NCI-H1048 (cell line): ENCODE measurements around the gene CACNA1C.

Source experiments
- DNase-seq: peaks from one replicate; lab custom pipeline; 2025; lab: John Stamatoyannopoulos, UW

The CACNA1C gene

DNA sequence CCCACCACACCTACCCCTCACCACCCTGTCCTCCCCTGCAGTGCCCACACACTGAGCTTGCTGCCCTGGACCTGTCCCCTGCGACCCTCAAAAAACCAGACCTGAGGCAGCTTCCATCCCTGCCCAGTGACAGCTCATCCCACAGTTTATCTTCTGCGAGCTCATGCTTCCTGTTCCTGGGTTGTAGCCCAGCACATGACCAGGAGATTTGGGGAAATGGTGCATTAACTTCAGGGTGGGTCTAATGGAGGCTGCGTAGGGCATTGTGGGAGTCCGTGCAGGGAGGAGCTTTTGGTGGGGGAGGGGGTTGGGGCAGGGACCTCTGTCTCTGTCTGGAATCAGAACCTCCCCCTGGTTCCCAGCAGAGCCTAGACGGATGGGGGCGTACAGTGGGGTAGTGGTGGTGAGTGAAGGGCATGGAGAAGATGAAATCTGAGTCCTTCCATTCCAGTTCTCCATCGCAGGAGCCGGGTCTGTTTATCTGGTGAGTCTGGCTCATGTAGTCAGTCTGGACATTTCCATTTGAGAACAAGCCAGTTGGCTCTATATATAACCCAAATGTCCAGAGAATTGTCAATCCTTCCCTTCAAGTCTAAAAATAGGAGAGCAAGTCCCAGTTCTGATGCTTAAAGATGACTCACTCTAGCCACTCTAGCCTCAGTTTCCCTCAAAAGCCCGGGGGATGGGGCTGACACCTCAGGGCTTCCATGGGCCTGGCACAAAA lies 270.9 kb downstream of the CACNA1C start:
- no peak for DNase-seq

DNA sequence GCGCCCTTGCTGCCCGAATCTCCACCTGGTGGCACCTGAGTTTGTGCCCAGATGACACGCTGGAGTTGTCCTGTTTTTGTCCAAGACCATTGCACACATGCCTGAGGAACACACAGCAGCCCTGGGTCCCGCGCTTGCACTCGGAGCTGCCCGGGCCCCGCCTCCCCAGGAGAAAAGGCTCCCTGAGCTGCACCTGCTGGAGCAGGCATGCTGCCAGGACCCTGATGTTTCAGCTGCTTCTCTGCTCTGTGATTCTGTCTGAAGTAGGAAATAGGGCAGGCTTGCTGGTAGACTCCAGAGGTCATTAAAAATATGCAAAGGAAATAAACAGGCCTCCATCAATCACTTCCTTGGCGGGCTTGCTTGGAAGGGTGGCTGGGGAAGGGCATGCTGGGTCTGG lies 271.6 kb downstream of the CACNA1C start:
- no peak for DNase-seq

DNA sequence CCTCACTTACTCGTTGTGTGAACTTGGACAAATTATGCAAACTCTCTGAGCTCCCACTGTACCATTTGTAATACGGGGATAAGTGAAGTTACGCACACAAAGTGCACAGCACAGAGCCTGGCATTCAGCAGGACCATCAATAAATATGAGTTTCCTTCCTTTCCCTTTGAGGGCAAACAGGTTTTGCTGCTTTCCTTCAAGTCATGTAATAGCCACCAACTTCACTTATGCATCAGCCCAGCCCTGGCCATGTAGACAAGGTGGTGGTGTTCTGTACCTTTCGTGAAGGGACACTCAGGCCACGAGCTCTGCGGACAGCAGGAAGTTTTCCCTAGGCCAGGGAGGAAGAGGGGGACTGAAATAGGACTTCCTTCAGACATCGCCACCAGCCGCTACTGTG lies 272.7 kb downstream of the CACNA1C start:
- no peak for DNase-seq

DNA sequence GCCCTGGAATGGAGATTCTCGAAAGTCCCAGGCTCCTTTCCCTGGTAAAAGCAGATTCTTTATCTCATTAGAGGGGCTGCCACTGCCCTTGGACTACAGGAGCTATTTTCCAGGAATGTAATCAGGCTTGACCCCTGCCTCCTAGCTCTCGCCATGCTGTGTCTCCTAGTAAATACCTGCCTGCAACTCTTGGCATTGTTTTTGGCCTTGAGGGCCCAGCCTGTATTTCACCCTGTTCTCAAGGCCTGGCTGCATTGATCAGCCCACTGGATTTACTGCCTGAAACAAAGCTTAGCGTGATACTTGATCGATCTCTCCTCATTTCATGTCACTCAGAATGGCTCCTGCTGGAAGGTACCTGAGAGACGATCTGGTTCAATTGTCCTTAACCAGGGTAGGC lies 273.7 kb downstream of the CACNA1C start:
- DNase-seq: no peak

DNA sequence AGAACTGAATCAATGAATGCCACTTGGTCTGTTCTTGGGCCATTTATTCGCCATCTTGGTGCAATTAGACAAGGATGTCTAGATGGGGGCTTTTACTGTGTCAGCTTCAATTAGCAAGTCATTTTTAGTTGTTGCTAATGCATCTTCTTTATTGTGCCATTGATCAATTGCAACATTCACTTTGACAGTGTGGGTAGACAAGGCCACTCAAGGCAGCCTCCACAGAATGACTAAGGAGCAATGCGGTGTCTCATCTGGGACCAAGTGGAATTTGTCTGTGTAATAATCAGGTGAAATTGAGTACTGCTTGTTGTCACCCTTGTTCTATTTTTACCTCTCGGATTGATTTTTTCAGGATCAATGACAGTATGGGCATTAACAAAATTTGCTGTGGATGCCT lies 275.9 kb downstream of the CACNA1C start:
- no peak for DNase-seq

DNA sequence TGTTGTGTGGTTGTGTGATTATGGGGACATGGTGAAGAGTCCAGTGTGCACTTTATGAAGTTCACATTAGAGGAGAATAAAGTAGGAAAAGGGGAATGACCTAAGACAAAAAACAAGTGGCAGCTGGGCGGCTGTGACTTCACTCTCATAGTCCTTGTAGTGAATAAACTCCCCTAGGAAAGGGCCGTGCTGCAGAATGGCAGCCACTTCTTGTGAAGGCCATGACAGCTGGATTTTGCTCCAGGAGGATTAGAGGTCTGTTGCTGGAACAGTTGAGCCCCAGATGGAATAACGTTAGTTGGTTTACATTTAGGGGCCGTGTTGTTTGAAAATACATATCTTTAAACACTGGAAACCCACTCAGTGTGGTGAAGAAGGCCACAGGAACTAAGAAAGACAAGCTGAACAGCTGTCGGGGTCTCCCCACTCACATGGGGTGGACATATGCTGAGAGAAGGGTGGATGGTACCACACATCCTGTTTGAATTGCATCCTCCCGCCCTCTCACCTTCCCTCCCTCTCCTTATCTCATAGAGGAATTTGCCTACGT lies 276.9 kb downstream of the CACNA1C start:
- no peak for DNase-seq

DNA sequence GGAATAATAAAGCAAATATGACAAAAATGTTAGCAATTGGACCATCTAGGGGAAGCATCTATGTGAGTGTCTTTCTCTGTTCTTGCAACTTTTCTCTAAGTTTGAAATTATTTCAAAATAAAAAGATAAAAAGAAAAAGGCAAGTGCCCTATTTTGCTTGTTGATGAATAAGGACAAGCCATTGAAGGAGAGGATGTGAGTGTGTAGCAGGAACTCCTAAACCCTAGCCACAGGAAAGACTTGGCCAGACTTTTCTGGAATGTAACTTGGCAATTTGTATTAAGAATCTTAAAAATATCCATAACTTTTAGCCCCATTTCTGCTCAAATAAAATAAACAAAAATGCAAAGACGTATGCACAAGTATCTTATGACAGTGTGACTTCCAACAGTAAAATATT lies 279.4 kb downstream of the CACNA1C start:
- DNase-seq: no peak

DNA sequence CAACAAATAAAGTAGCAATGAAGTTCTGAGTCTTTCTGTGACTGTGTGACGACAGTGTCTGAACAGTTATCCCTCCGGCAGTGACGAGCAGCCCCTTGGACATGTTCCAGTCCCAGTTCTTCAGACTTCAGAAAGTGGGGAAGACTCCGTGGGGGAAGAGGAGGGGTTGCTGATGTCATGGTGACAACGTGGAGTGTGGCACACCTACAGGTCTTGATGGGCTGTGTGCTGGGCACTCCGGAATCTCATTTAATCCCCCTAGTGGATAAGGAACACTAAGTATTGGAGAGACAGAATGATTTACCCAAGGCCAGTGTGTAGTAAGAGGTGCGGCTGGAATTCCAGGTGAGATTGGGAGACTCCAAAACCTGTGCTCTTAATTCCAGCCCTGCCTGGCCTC lies 280.2 kb downstream of the CACNA1C start:
- DNase-seq: no peak

DNA sequence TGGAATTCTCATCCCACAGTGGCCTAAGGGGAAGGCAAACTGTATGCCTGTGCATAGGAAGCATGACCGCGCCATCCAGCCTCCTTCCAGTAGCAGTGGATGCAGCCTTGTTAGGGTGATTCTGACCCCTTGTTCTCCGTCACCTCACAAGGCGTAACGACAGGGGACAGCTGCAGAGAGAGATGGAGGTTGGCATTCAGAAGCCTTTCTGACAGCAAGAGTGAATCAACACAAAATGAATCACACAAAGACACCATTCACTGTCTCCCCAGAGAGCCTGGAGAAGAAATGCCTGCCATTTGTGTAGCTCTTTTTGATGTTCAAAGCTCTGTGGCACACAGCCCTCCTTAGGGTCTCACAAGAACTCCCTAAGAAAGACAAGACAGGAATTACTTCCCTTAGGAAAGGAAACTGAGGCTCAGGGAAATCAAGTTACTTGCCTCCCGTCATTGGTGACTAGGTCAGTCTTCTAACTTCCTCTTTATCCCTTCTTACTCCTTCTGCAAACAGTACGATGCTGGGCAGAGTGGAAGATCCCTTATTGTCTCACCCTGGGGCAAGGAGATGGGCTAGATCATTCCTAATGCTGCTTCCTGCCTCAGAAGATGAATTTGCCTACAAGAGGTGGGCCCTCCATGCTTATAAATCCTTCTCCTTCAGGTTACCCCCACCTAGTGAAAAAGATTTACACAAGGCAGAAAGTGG lies 280.9 kb downstream of the CACNA1C start:
- DNase-seq: no peak

DNA sequence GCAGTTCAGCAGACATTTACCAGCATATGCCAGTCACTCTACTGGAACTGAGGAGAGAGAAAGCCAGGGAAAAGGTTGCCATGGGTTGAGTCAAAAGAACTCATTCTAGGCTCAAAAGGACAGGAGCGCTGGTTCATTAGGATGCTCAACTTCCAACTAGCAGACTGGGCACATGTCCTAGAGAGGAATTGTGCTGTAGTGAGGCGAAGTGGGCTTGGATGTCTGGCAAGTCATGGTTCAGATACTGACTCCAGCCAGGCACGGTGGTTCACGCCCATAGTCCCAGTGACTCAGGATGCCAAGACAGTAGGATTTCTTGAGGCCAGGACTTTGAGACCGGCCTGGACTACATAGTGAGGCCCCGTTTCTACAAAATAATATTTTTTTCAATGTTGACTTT lies 281.5 kb downstream of the CACNA1C start:
- DNase-seq: no peak

DNA sequence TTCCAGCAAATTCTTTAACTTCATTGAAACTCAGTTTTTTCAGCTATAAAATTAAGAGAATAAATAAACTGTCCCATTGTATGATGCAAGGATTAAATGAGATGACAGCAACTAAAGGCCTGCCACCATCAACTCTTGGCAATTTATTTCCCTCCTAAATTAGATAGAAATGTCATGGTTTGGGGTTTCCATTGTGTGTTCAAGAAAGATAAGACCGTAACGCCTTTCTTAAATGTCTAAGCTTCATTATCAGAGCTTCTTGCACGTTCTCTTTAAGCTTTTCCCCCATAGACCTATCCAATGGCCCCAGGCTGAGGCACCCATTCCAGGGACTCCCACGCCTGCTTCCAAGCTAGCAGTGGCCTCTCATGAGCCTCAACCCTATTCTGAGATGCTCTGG lies 281.9 kb downstream of the CACNA1C start:
- DNase-seq: no peak

DNA sequence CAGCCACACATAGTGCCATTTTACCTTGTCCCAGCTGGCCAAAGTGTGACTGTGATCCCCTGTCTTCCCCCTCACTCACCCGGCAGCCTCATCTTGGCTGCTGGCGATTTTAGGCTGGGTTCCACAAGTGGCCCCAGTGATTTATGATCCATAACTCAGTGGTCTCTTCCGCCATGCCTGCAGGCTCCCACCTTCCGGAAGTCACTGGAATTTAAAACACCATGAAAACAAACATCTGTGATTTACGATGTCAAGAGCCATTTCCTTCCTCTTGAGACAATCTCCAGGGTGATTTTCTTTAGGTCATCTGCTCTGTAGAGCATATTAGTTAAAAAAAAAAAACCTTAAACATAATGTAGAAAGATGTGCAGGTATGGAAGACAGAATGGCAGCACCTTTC lies 282.3 kb downstream of the CACNA1C start:
- no peak for DNase-seq

DNA sequence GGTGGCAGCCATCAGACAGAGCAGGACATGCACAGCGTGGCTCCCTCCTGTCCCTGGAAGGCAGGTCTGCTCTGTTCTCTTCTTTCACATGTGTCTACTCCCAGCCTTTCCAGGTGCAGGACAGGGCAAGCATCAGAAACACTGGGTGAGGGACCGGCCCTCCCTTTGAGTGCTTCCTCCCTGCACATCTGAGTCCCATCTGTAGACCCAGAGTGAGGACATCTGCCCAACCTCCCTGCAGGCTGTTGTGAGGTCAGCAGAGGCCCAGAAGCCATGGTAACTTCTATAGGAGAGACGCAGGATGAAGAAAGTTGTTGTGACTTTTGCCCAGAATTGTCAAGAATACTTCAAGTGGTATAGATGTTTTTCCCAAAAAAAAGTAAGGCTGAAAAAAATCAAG lies 282.7 kb downstream of the CACNA1C start:
- DNase-seq: no peak

DNA sequence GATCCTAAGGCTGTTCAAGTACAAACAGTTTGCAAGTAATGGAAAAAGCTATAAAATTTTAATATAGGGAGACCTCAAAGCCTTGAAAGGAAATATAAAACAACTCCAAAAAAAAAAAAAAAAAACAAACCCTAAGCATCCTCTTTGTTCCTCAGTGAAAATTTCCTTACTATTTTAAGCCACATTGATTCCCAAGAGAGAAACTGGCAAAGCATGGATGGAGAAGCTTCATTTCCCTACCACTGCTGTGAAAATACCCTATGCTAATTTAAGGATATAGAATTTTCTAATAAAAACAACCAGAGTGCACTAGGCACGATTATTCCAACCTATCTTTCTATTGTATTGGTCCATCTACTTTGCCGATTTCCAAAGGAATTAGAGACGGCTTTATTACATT lies 283.1 kb downstream of the CACNA1C start:
- DNase-seq: no peak

DNA sequence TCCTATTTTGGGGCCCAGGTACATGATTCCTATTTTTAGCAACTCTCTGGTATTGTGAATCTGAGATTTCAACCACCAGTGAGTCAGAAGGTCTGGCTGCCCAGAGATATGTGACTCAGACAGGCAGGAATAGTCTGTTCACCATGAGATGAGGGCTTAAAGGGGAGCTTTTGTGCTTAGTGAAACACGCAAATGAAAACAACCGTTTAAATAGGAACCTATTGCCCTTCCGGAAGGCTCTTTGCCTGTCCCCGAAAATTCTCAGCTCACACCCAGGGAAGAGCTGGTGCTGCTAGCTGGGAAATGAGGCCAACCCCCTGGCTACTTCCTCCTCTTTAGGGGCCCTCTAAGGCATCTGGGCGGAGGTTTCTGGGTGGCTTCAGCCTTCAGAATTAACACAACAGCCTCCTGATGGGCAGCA lies 283.6 kb downstream of the CACNA1C start:
- no peak for DNase-seq

DNA sequence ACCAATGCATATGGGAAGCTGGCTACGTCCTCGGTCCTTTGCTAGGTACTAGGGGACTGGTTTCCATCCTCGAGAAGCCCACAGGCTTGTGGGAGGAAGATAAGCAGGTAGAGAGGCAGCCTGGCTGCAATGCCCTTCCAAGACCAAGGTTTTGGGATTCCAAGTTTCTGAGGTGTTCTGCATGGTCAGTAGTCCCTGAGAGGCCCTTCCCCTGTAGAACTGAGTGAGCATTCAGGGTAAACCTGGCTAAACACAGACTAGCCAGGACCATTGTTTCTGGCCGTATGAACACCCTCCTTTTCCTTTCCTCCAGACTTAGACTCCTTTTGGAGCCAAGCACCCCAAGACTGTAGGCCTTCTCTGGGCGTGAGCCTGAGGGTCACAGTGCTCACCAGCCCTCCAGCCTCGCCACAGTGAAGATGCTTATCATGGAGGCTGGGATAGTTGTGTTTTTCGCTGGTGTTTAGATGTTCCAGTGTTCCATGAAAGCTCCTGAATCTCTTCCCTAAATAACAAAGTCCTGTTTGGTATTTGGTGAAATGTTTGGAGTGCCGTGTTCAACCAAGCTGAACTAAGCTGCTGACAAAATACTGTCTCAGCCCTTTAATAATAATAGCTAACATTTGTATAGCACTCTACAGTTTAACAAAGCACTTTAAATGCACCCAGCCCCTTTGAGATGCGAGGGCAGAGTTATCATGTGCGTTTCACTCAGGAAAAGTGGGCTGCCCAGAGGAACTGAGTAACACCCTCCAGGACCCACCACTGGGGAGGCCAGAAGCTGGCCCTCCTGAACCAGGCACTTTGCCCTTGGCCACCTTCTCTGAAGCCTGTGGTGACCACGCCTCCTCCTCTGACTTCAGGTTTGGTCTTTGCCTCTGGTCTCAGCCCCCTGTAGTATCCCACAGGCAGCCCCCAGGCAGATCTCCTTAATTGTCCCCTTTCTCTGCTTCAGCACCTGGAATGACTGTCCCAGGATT lies 284.5 kb downstream of the CACNA1C start:
- no peak for DNase-seq

DNA sequence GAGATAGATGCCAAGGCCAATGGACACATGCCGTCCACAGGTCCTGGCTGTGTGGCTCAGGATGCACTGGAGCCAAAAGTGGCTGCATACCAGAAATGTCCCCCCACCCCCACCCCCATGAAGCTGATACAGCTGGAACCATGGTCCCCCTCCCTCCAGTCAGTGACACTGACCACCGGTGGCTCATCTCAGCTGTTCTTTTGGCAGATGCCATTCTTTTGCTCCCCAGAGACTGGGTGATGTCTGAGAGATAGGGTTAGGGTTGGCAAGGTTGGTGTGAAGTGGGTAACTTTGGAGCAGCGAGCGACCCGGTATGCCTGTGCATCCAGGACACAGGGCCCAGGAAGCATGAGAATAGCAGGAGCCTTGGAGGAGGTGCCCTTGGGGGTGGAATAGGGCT lies 285.6 kb downstream of the CACNA1C start:
- no peak for DNase-seq

DNA sequence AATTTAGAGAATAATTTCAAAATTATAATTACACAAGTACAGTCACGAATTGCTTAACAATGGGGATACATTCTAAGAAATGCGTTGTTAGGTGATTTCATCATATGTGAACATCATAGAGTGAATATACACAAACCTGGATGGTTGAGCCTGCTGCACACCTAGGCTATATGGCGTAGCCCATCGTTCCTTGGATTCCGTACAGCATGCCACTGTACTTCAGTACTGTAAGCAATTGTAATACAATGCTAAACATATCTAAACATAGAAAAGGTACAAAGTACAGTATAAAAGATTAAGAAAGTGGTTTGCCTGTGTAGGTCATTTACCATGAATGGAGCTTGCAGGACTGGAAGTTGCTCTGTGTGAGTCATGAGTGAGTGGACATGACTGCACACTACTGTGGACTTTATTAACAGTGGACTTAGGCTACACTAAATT lies 286.2 kb downstream of the CACNA1C start:
- no peak for DNase-seq

DNA sequence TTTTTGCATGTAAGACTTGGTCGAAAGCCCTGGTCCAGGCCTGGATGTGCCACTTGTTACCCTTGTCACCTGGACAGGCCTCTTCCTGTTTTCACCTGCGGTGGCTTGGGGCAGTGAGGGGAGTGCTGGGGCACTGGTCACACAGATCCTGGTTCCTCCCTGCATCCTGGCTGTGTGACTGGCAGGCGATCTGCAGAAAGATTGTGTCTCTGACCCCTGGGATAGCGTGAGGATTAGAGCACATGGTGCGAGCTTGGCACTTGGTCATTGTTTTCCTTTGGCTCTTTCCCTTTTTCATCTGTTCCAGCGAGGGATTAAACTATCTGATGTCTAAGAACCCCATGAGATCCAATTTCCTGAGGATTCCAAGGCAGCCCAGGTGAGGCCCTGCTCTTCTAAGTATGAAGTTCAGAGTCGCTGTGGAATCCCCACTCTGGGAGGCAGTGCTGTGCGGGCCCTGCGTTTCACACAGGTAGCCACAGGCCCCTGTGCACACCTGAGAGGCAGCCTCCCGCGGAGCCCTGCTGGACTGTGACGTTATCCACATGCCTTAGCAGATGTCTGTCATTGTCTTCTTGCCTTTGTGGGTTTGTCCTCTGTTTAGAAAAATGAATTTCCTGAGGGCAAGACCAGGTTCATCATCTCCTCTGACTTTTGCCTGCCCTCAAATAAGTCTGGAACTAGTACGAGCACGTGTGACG lies 288.4 kb downstream of the CACNA1C start:
- DNase-seq: no peak

DNA sequence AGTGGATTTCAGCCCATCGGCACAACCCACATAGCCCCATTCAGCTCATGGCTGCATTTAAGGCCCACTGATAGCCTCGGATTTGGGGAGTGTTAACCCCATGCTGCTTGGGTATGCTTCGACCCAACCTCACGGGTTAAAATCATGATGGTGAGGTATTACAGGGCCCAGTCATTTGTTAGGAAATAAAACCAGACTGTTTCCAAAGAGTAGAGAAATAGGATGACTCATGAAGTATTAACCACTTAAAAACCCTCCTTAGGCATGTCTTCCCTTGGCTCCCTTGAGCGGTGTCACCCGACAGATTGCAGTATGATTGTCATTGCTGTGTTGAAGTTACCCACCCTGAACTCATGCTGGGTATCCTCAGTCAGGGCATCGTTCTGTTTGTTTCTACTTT lies 289.1 kb downstream of the CACNA1C start:
- no peak for DNase-seq

DNA sequence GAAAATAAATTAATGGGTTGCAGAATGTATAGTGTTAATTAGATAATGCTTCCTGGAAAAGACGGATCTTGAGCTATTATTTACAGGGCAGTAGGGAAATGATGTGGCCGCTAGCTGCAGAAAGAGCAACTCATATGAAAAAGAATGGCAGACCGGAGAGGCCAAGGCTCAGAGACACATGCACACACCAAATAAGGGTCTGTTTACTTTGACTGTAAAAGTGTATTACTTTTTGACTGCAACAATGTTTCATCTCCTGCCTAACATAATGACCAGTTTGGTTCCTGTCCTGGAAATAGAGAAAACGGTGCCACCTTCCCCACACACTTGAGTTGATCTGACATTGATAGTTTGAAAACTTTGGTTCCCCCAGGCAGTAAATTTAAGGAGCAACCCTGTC lies 290.9 kb downstream of the CACNA1C start:
- DNase-seq: no peak

DNA sequence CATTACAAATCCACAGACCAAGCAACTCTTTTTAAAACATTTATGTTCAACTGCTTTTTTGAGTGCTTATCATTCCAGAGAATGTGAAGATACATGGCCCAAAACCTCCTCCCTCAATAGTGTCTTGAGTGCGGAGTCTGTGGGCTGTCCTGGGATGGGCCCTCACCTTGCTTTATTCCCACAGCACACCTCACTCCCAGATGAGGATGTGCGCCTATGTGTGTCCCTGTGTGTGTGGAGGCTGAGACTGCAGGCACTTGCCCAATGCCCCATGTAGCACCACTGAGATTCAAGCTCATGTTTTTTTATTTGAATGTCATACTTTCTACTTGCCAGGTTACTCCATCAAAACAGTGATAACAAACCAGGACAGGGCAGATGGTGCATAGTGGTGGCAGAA lies 291.7 kb downstream of the CACNA1C start:
- DNase-seq: no peak
